ENCODE measurements around the gene SEL1L. TPM values are rescaled to one million over a fixed set of nuclear protein-coding genes. Genes with fewer than 3 reads are reported as not detected.
A peak's percentile ranks its signal among the peaks of the same experiment; 100 is the strongest.
"Not testable (repeated sequence)": the region's sequence is repeated elsewhere in the genome, so short reads cannot be mapped to it uniquely, and the experiment has no call there.

SEL1L gene
- total RNA-seq, 2 donors from 2014 or later = 57.1 to 71.5 TPM

- H3K4me3 ChIP-seq = no peak overlapping the region
- H3K9me3 ChIP-seq = no peaks in the 10 kb centered on the region
- H3K27me3 ChIP-seq (replicated peaks; ENCODE audit: insufficient read depth) = no peaks in the 10 kb centered on the region
- H3K4me1 ChIP-seq (ENCODE audit: control insufficient read depth in 1 of 2, low read depth in 2 of 2) = no peaks in the 10 kb centered on the region
- TF ChIP-seq CTCF (IDR thresholded peaks at IDR 0.05) = no peak
- peaks cover 2% of the 10 kb centered on the region for H3K36me3 ChIP-seq
- ATAC-seq (ENCODE audit: insufficient number of reproducible peaks, low FRiP score, low read depth) (no peak), DNase-seq (ENCODE audit: low spot score) (no peak)
- H3K27ac ChIP-seq = no peak overlapping the region
Measured at GRCh38 chr14:81466854-81467253, 66.8 kb downstream of the SEL1L start.

- ATAC-seq (ENCODE audit: insufficient number of reproducible peaks, low FRiP score, low read depth) = no peak
- Histone ChIP-seq H3K4me3 (no peak overlapping the region), H3K36me3 (no peaks in the 10 kb centered on the region), H3K27me3 (replicated peaks; ENCODE audit: insufficient read depth) (no peaks in the 10 kb centered on the region), H3K27ac (no peak overlapping the region), H3K4me1 (ENCODE audit: control insufficient read depth in 1 of 2, low read depth in 2 of 2) (no peaks in the 10 kb centered on the region), H3K9me3 (no peaks in the 10 kb centered on the region)
- DNase-seq (ENCODE audit: low spot score) = no peak
- TF ChIP-seq CTCF (IDR thresholded peaks at IDR 0.05) = no peak
Measured at GRCh38 chr14:81465507-81466228, 68.0 kb downstream of the SEL1L start.

- not testable (repeated sequence) for H3K27ac ChIP-seq; H3K4me1 ChIP-seq (ENCODE audit: control insufficient read depth in 1 of 2, low read depth in 2 of 2); H3K27me3 ChIP-seq (replicated peaks; ENCODE audit: insufficient read depth); H3K36me3 ChIP-seq; ATAC-seq (ENCODE audit: insufficient number of reproducible peaks, low FRiP score, low read depth); DNase-seq (ENCODE audit: low spot score); H3K9me3 ChIP-seq
- H3K4me3 ChIP-seq = peak overlapping the region; percentile 72
Measured at GRCh38 chr14:81465003-81465392, 68.7 kb downstream of the SEL1L start.

- Histone ChIP-seq H3K27me3 (replicated peaks; ENCODE audit: insufficient read depth) (no peaks in the 10 kb centered on the region), H3K36me3 (no peaks in the 10 kb centered on the region), H3K27ac (no peak overlapping the region), H3K4me3 (peak overlapping the region; percentile 72), H3K4me1 (ENCODE audit: control insufficient read depth in 1 of 2, low read depth in 2 of 2) (no peaks in the 10 kb centered on the region), H3K9me3 (no peaks in the 10 kb centered on the region)
- ATAC-seq (ENCODE audit: insufficient number of reproducible peaks, low FRiP score, low read depth) (no peak), DNase-seq (ENCODE audit: low spot score) (no peak)
- peak; percentile 88 for TF ChIP-seq CTCF (IDR thresholded peaks at IDR 0.05)
Measured at GRCh38 chr14:81464253-81465002, 69.2 kb downstream of the SEL1L start.

- not testable (repeated sequence) for H3K4me1 ChIP-seq (ENCODE audit: control insufficient read depth in 1 of 2, low read depth in 2 of 2); H3K27me3 ChIP-seq (replicated peaks; ENCODE audit: insufficient read depth); ATAC-seq (ENCODE audit: insufficient number of reproducible peaks, low FRiP score, low read depth); H3K27ac ChIP-seq; H3K36me3 ChIP-seq; H3K9me3 ChIP-seq; H3K4me3 ChIP-seq; DNase-seq (ENCODE audit: low spot score)
Measured at GRCh38 chr14:81462356-81462755, 71.3 kb downstream of the SEL1L start.

- no peak for DNase-seq (ENCODE audit: low spot score)
- no peak overlapping the region for H3K27ac ChIP-seq
- no peaks in the 10 kb centered on the region for H3K36me3 ChIP-seq
- no peak for ATAC-seq (ENCODE audit: insufficient number of reproducible peaks, low FRiP score, low read depth)
- no peak for TF ChIP-seq CTCF (IDR thresholded peaks at IDR 0.05)
- H3K4me3 ChIP-seq = no peak overlapping the region
- H3K4me1 ChIP-seq (ENCODE audit: control insufficient read depth in 1 of 2, low read depth in 2 of 2) = no peaks in the 10 kb centered on the region
- H3K27me3 ChIP-seq (replicated peaks; ENCODE audit: insufficient read depth) = no peaks in the 10 kb centered on the region
- no peaks in the 10 kb centered on the region for H3K9me3 ChIP-seq
Measured at GRCh38 chr14:81459912-81460311, 73.7 kb downstream of the SEL1L start.
